Natural killer cell (primary cell): ENCODE data around the gene MACF1. TPM values are rescaled to one million over a fixed set of nuclear protein-coding genes. Genes with fewer than 3 reads are reported as not detected.

Source experiments
- ATAC-seq, 3 donors: fragments of 150-1000 bp in 2 of 3; fragments of 200-7000 bp in 1 of 3; cut with Tn5 transposase; 1 replicate in 1 of 3; 2 replicates in 2 of 3; pipeline ENCODE4 v1.10.0; 2021; ENCODE audit warnings: mild to moderate bottlenecking in 2 of 3, moderate library complexity in 2 of 3
- DNase-seq, 2 donors: peaks; one replicate each; pipeline versions ENCODE4 v3.0.0 to v3.0.0-alpha.2; 2013 to 2021; ENCODE audit warnings: mixed read lengths in 1 of 2
- H3K27ac ChIP-seq: one replicate; pipeline ENCODE4 v1.5.1; 2013; ENCODE audit warnings: mild to moderate bottlenecking, low read length
- H3K27me3 ChIP-seq: one replicate; pipeline ENCODE4 v1.6.1; 2013; ENCODE audit warnings: low read length; ENCODE audit not compliant: control insufficient read depth, insufficient read depth
- H3K36me3 ChIP-seq: one replicate; pipeline ENCODE4 v1.6.1; 2013; ENCODE audit warnings: low read length; ENCODE audit not compliant: control insufficient read depth, insufficient read depth
- H3K4me1 ChIP-seq: one replicate; pipeline ENCODE4 v1.6.1; 2013; ENCODE audit warnings: low read length; ENCODE audit not compliant: control insufficient read depth, insufficient read depth
- H3K4me3 ChIP-seq: one replicate; pipeline ENCODE4 v1.5.1; 2013; ENCODE audit warnings: low read length
- H3K9me3 ChIP-seq: one replicate; pipeline ENCODE4 v1.6.1; 2013; ENCODE audit warnings: low read length; ENCODE audit not compliant: control insufficient read depth, insufficient read depth
- H3K27ac Mint-ChIP-seq, 2 donors: one replicate each; pipeline ENCODE4 v1.8.0; 2022; ENCODE audit warnings: mild to moderate bottlenecking in 2 of 2, mixed read lengths in 2 of 2, moderate library complexity in 1 of 2
- H3K27me3 Mint-ChIP-seq, 2 donors: one replicate each; pipeline ENCODE4 v1.8.0; 2022; ENCODE audit warnings: low read depth in 2 of 2, mixed read lengths in 2 of 2
- H3K36me3 Mint-ChIP-seq: one replicate; pipeline ENCODE4 v1.8.0; 2022; ENCODE audit warnings: mixed read lengths
- H3K4me1 Mint-ChIP-seq, 2 donors: one replicate each; pipeline ENCODE4 v1.8.0; 2022; ENCODE audit warnings: mixed read lengths in 2 of 2
- H3K4me3 Mint-ChIP-seq: one replicate; pipeline ENCODE4 v1.8.0; 2022; ENCODE audit warnings: mild to moderate bottlenecking, moderate library complexity, mixed read lengths
- H3K9me3 Mint-ChIP-seq, 2 donors: one replicate each; pipeline ENCODE4 v1.8.0; 2022; ENCODE audit warnings: mixed read lengths in 2 of 2
- WGBS: methylation state at CpG from one replicate; pipeline ENCODE4 v1.1.7; 2013; ENCODE audit warnings: missing lambda C conversion rate; ENCODE audit not compliant: insufficient coverage; 5-methylcytosine and 5-hydroxymethylcytosine counted together
- intact Hi-C: fragments of 100-400 bp; cut with micrococcal nuclease; formaldehyde crosslinking; loops from one replicate; pipeline ENCODE4 v1.14.2; 2022
- total RNA-seq, 4 donors: library from RNA; stranded (reverse); fragments of 120-200 nt in 1 of 4; gene quantifications; one replicate each; pipeline versions ENCODE4 v1.2.3 to v1.2.4, GENCODE V29; 2013 to 2022
- TF ChIP-seq, protein P1 (sequence below): fragments of 200-600 bp; IDR thresholded peaks from one replicate; pipeline ENCODE4 v1.8.0; 2022; ENCODE audit warnings: antibody characterized with exemption

The MACF1 gene
- total RNA-seq, 3 donors from 2014 or later (not counting 1 experiment from before 2014, with no cell fraction given), result 752 to 811 (median 752) TPM

DNA sequence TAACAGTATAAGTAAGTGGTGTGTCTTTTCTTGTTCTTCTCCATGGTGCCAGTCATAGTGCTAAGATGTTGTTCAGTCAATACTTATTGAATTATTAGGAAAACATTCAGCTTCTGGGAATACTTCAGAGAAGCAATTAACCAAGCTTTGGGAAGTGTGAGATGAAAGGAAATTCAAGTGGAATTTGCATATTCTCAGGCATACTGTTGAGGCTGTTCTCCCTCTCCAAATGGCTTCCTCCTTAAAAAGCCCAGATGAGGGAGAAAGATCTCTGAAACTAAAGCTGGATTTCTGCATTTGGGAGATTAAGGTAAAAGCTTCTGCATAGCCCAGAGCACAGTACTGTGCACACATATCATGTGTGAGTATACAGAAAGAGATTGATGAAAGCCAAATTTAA is 73.4 kb downstream of the MACF1 start:
- Histone ChIP-seq H3K36me3 (peaks cover 12% of the 10 kb centered on the region), H3K4me1 (no peaks in the 10 kb centered on the region), H3K9me3 (no peaks in the 10 kb centered on the region), H3K27me3 (no peaks in the 10 kb centered on the region), H3K27ac (no peak overlapping the region), H3K4me3 (no peak overlapping the region)
- Mint-ChIP-seq H3K36me3 (peaks cover 8% of the 10 kb centered on the region), H3K4me1 (peaks cover 37 to 50% of the 10 kb centered on the region in 2 donors), H3K27me3 (no peaks in the 10 kb centered on the region), H3K9me3 (no peaks in the 10 kb centered on the region), H3K4me3 (no peak overlapping the region), H3K27ac (peak overlapping the region; percentile 69 to 72)
- DNase-seq (no peak), ATAC-seq (no peak)
- intact Hi-C loops, result no loop called here
- TF ChIP-seq, protein P1, sequence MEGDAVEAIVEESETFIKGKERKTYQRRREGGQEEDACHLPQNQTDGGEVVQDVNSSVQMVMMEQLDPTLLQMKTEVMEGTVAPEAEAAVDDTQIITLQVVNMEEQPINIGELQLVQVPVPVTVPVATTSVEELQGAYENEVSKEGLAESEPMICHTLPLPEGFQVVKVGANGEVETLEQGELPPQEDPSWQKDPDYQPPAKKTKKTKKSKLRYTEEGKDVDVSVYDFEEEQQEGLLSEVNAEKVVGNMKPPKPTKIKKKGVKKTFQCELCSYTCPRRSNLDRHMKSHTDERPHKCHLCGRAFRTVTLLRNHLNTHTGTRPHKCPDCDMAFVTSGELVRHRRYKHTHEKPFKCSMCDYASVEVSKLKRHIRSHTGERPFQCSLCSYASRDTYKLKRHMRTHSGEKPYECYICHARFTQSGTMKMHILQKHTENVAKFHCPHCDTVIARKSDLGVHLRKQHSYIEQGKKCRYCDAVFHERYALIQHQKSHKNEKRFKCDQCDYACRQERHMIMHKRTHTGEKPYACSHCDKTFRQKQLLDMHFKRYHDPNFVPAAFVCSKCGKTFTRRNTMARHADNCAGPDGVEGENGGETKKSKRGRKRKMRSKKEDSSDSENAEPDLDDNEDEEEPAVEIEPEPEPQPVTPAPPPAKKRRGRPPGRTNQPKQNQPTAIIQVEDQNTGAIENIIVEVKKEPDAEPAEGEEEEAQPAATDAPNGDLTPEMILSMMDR, result no peak

DNA sequence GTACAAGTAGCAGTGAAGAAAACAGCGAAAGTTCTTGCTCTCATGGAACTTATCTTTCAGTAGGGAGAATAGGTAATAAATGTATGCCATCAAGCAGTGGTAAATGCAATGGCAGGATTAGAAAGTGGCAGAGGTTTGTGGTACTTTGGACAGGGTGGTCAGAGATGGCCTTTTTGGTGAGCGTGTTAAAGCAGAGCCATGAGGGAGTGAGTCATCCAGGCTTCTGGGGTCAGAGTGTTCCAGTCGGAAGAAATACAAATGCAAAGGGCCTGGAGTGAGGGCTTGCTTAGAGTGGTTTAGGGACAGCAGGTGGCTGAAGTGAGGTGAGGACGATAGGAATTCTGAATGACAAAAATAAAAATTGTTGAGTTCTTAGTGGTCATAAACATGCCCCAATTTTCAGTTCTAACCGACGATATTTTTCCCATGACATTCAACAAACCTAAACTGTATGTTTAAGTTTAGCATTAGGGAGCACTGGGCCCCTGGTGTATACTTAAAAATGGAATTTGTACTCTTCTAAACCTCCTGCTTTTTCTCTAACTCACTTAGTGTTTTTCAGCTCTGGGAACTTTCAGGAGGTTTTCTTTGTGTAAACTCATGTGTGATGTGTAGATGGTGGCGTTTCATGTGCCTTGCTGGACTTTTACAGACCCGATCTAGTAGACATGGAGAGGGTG is 78.2 kb downstream of the MACF1 start:
- no peak overlapping the region for H3K27ac ChIP-seq
- TF ChIP-seq, protein P1, result no peak
- H3K4me1 ChIP-seq, result no peaks in the 10 kb centered on the region
- ATAC-seq, result no peak
- intact Hi-C loops, result no loop called here
- Mint-ChIP-seq H3K27me3 (no peaks in the 10 kb centered on the region), H3K36me3 (peaks cover 31% of the 10 kb centered on the region), H3K27ac (peak overlapping the region; percentile 52 to 55), H3K4me3 (no peak overlapping the region), H3K9me3 (no peaks in the 10 kb centered on the region), H3K4me1 (peaks cover 18 to 25% of the 10 kb centered on the region in 2 donors)
- H3K4me3 ChIP-seq, result no peak overlapping the region
- H3K36me3 ChIP-seq, result peaks cover 55% of the 10 kb centered on the region
- WGBS, result 98% methylated on average over 5 of the region's 8 CpGs
- no peaks in the 10 kb centered on the region for H3K9me3 ChIP-seq
- no peak for DNase-seq
- H3K27me3 ChIP-seq, result no peaks in the 10 kb centered on the region

DNA sequence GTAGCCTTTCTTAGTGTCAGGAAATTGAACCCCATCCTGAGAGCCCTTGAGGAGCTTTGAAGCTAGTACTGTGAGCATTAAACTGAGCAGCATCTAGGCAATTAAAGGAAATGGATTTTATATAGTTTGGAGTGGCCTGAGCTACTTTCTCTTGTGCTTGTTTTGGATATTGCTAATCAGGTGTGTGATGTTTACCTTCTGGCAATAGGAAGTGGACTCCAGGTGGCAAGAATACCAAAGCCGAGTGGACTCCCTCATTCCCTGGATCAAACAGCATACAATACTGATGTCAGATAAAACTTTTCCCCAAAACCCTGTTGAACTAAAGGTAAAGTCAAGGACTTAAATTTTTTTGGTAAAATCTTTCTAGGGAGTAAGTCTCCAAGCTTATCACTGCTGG is 79.4 kb downstream of the MACF1 start:
- Mint-ChIP-seq H3K27me3 (no peaks in the 10 kb centered on the region), H3K4me3 (no peak overlapping the region), H3K4me1 (peaks cover 6 to 16% of the 10 kb centered on the region in 2 donors), H3K9me3 (no peaks in the 10 kb centered on the region), H3K36me3 (peaks cover 32% of the 10 kb centered on the region), H3K27ac (peak overlapping the region; percentile 53 to 55)
- H3K36me3 ChIP-seq, result peaks cover 63% of the 10 kb centered on the region
- H3K27ac ChIP-seq, result no peak overlapping the region
- H3K27me3 ChIP-seq, result no peaks in the 10 kb centered on the region
- DNase-seq, result no peak
- no peaks in the 10 kb centered on the region for H3K9me3 ChIP-seq
- no peak for ATAC-seq
- no peak overlapping the region for H3K4me3 ChIP-seq
- no CpG with 5 or more reads among the region's 1 CpG for WGBS
- H3K4me1 ChIP-seq, result no peaks in the 10 kb centered on the region
- intact Hi-C loops, result no loop called here
- TF ChIP-seq, protein P1, result no peak

DNA sequence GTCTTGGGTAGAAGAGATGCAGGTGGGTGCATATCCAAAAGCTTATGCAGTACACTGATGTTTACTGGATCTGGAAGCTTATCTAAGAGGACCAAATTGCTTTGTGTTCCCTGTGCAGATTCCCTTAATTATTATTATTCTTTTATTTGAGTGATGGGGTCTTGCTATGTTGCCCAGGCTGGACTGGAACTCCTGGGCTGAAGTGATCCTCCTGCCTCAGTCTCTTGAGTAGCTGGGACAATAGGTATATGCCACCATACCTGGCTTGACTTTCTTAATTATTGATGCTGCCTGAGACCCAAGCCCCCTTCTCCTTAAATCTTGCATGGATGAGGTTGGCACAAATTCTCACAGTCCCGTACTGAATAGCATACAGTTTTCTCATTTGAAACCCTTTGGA is 83.0 kb downstream of the MACF1 start:
- no peaks in the 10 kb centered on the region for H3K27me3 Mint-ChIP-seq
- H3K27ac Mint-ChIP-seq, result no peak overlapping the region
- peaks cover 43% of the 10 kb centered on the region for H3K36me3 Mint-ChIP-seq

More for the DNA sequence above, 83.0 kb downstream of the MACF1 start:
- no peak for DNase-seq
- no peak overlapping the region for H3K4me3 ChIP-seq
- no peaks in the 10 kb centered on the region for H3K27me3 ChIP-seq
- TF ChIP-seq, protein P1, result no peak
- Mint-ChIP-seq H3K4me3 (no peak overlapping the region), H3K4me1 (peaks cover 0 to 11% of the 10 kb centered on the region in 2 donors), H3K9me3 (no peaks in the 10 kb centered on the region)
- no peak overlapping the region for H3K27ac ChIP-seq
- ATAC-seq, result no peak
- 100% methylated on average over 1 of the region's 1 CpG for WGBS
- no peaks in the 10 kb centered on the region for H3K9me3 ChIP-seq
- intact Hi-C loops, result no loop called here
- H3K36me3 ChIP-seq, result peaks cover 79% of the 10 kb centered on the region
- no peaks in the 10 kb centered on the region for H3K4me1 ChIP-seq
